ENCODE measurements around the gene LEUTX.

DNA sequence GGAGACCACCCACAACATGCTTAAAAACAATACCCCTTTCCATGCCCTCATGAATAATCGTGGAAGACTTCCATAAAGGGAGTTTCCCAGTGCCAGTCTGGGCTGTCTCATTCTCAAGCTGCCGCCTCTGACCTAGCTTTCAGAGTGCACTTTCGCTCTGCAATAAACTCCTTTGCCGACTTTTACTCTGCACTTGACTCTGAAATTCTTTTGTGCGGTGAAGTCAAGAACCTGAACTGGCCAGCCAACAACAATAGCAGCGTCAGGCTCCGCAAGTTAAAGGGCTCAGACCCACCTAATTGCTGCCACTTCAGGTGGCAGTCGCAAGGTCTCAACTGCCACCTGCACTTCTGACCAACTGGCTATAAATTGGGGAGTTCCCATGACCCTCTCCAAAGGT is 10.3 kb upstream of the LEUTX start:
- TF ChIP-seq, protein P1, sequence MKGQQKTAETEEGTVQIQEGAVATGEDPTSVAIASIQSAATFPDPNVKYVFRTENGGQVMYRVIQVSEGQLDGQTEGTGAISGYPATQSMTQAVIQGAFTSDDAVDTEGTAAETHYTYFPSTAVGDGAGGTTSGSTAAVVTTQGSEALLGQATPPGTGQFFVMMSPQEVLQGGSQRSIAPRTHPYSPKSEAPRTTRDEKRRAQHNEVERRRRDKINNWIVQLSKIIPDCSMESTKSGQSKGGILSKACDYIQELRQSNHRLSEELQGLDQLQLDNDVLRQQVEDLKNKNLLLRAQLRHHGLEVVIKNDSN (IDR thresholded peaks at IDR 0.05) = no peak
- TF ChIP-seq RAD21 (IDR thresholded peaks at IDR 0.05; ENCODE audit: low read depth) = no peak
- no peak for TF ChIP-seq YY1 (IDR thresholded peaks at IDR 0.05; ENCODE audit: low read depth)
- TF ChIP-seq FOXM1 (IDR thresholded peaks at IDR 0.05; ENCODE audit: borderline replicate concordance, low read depth) = no peak
- TF ChIP-seq EGR1 (IDR thresholded peaks at IDR 0.05) = no peak
- TF ChIP-seq CEBPB (IDR thresholded peaks at IDR 0.05) = no peak
- TF ChIP-seq, protein P2, sequence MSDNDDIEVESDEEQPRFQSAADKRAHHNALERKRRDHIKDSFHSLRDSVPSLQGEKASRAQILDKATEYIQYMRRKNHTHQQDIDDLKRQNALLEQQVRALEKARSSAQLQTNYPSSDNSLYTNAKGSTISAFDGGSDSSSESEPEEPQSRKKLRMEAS (IDR thresholded peaks at IDR 0.05) = no peak
- no peak for TF ChIP-seq TAF1 (IDR thresholded peaks at IDR 0.05; ENCODE audit: low read depth)
- TF ChIP-seq, protein P3, sequence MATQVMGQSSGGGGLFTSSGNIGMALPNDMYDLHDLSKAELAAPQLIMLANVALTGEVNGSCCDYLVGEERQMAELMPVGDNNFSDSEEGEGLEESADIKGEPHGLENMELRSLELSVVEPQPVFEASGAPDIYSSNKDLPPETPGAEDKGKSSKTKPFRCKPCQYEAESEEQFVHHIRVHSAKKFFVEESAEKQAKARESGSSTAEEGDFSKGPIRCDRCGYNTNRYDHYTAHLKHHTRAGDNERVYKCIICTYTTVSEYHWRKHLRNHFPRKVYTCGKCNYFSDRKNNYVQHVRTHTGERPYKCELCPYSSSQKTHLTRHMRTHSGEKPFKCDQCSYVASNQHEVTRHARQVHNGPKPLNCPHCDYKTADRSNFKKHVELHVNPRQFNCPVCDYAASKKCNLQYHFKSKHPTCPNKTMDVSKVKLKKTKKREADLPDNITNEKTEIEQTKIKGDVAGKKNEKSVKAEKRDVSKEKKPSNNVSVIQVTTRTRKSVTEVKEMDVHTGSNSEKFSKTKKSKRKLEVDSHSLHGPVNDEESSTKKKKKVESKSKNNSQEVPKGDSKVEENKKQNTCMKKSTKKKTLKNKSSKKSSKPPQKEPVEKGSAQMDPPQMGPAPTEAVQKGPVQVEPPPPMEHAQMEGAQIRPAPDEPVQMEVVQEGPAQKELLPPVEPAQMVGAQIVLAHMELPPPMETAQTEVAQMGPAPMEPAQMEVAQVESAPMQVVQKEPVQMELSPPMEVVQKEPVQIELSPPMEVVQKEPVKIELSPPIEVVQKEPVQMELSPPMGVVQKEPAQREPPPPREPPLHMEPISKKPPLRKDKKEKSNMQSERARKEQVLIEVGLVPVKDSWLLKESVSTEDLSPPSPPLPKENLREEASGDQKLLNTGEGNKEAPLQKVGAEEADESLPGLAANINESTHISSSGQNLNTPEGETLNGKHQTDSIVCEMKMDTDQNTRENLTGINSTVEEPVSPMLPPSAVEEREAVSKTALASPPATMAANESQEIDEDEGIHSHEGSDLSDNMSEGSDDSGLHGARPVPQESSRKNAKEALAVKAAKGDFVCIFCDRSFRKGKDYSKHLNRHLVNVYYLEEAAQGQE (IDR thresholded peaks at IDR 0.05; ENCODE audit: low read depth) = no peak
- TF ChIP-seq EP300 (IDR thresholded peaks at IDR 0.05; ENCODE audit: borderline replicate concordance) = no peak
- no peak for TF ChIP-seq CREB1 (IDR thresholded peaks at IDR 0.05; ENCODE audit: low read depth)
